Liver (tissue), 9 donors: ENCODE results near the gene ZMYND19. TPM values are rescaled to one million over a fixed set of nuclear protein-coding genes. Genes with fewer than 3 reads are reported as not detected.
A peak's percentile ranks its signal among the peaks of the same experiment; 100 is the strongest.

Experiments used
- DNase-seq: peaks from one replicate; pipeline ENCODE4 v3.0.0-alpha.2; 2017; ENCODE audit warnings: low spot score
- H3K27ac ChIP-seq, 2 donors: one replicate each; pipeline ENCODE4 v1.7.0; 2013; ENCODE audit warnings: inconsistent platforms in 2 of 2, low read length in 2 of 2, control low read depth in 1 of 2, low read depth in 1 of 2, mild to moderate bottlenecking in 1 of 2
- H3K27me3 ChIP-seq, 4 donors: one replicate each; pipeline versions ENCODE4 v1.6.1 to v1.7.0; 2013; ENCODE audit warnings: low read length in 3 of 4, inconsistent platforms in 1 of 4, mild to moderate bottlenecking in 1 of 4, moderate library complexity in 1 of 4; ENCODE audit not compliant: control insufficient read depth in 4 of 4, insufficient read depth in 4 of 4
- H3K36me3 ChIP-seq, 4 donors: one replicate each; pipeline versions ENCODE4 v1.6.1 to v1.7.0; 2013; ENCODE audit warnings: low read length in 3 of 4, mild to moderate bottlenecking in 3 of 4, low read depth in 1 of 4, moderate library complexity in 1 of 4; ENCODE audit not compliant: control insufficient read depth in 4 of 4, insufficient read depth in 3 of 4
- H3K4me1 ChIP-seq, 4 donors: one replicate each; pipeline versions ENCODE4 v1.6.1 to v1.7.0; 2013; ENCODE audit warnings: low read length in 3 of 4, mild to moderate bottlenecking in 3 of 4, moderate library complexity in 1 of 4; ENCODE audit not compliant: control insufficient read depth in 4 of 4, insufficient read depth in 4 of 4
- H3K4me3 ChIP-seq, 3 donors: one replicate each; pipeline versions ENCODE4 v1.6.1 to v1.7.0; 2013; ENCODE audit warnings: low read length in 3 of 3, control low read depth in 1 of 3, low read depth in 1 of 3, mild to moderate bottlenecking in 1 of 3
- H3K9ac ChIP-seq, 2 donors: one replicate each; pipeline ENCODE4 v1.7.0; 2013; ENCODE audit warnings: low read length in 2 of 2, mild to moderate bottlenecking in 2 of 2, moderate library complexity in 2 of 2, control low read depth in 1 of 2, low read depth in 1 of 2
- H3K9me3 ChIP-seq, 4 donors: one replicate each; pipeline versions ENCODE4 v1.6.1 to v1.7.0; 2013; ENCODE audit warnings: low read length in 3 of 4; ENCODE audit not compliant: control insufficient read depth in 4 of 4
- CTCF ChIP-seq: fragments of 150-350 bp; IDR thresholded peaks from 2 replicates; pipeline ENCODE4 v1.5.1; 2017; ENCODE audit warnings: improper control_type of control experiment, low read depth, low read length; ENCODE audit not compliant: missing input control
- EGR1 ChIP-seq, 2 donors: IDR thresholded peaks; 2 replicates each; pipeline ENCODE4 v1.6.1; 2016 to 2018; ENCODE audit warnings: antibody characterized with exemption in 2 of 2, low read depth in 2 of 2
- FOXA1 ChIP-seq: IDR thresholded peaks from 2 replicates; pipeline ENCODE4 v1.6.1; 2016; ENCODE audit warnings: antibody characterized with exemption
- FOXA2 ChIP-seq: IDR thresholded peaks from 2 replicates; pipeline ENCODE4 v1.6.1; 2016; ENCODE audit warnings: antibody characterized with exemption
- GABPA ChIP-seq, 2 donors: IDR thresholded peaks in 1 of 2; conservative IDR thresholded peaks in 1 of 2; 2 replicates each; pipeline ENCODE4 v1.6.1; 2016; ENCODE audit warnings: antibody characterized with exemption in 2 of 2, mild to moderate bottlenecking in 1 of 2, moderate library complexity in 1 of 2
- HNF4A ChIP-seq, 2 donors: conservative IDR thresholded peaks; 2 replicates each; pipeline ENCODE4 v1.6.1; 2016; ENCODE audit warnings: antibody characterized with exemption in 2 of 2, mild to moderate bottlenecking in 2 of 2
- RAD21 ChIP-seq, 2 donors: IDR thresholded peaks; 2 replicates each; pipeline ENCODE4 v1.6.1; 2016; ENCODE audit warnings: antibody characterized with exemption in 2 of 2, mild to moderate bottlenecking in 2 of 2
- RXRA ChIP-seq, 2 donors: IDR thresholded peaks; 2 replicates each; pipeline ENCODE4 v1.6.1; 2017 to 2018; ENCODE audit warnings: antibody characterized with exemption in 2 of 2, mild to moderate bottlenecking in 1 of 2
- SP1 ChIP-seq: IDR thresholded peaks from 2 replicates; pipeline ENCODE4 v1.6.1; 2018; ENCODE audit warnings: antibody characterized with exemption, mild to moderate bottlenecking
- TAF1 ChIP-seq: conservative IDR thresholded peaks from 2 replicates; pipeline ENCODE4 v1.6.1; 2016; ENCODE audit warnings: antibody characterized with exemption, mild to moderate bottlenecking
- YY1 ChIP-seq: IDR thresholded peaks from 2 replicates; pipeline ENCODE4 v1.6.1; 2016; ENCODE audit warnings: antibody characterized with exemption, mild to moderate bottlenecking
- WGBS: extraction: QIAGEN DNeasy Blood & Tissue Kit; methylation state at CpG from one replicate; pipeline ENCODE4 v1.1.7; 2013; 5-methylcytosine and 5-hydroxymethylcytosine counted together
- polyA plus RNA-seq, 2 donors: library from polyadenylated mRNA; stranded (reverse) in 1 of 2; unstranded in 1 of 2; fragments of 200-250 nt in 1 of 2; fragments of >200 nt in 1 of 2; fragmentation: Nextera tagmentation in 1 of 2; extraction: Ambion mirVana in 1 of 2; gene quantifications; one replicate each; pipeline versions ENCODE4 v1.2.1 to v1.2.3, GENCODE V29; 2013 to 2015
- total RNA-seq, 2 donors: library from RNA; depleted of rRNA; stranded (reverse); fragments of >200 nt; gene quantifications; one replicate each; pipeline ENCODE4 v1.2.3, GENCODE V29; 2014
- TF ChIP-seq, protein P1 (sequence below): IDR thresholded peaks from 2 replicates; pipeline ENCODE4 v1.6.1; 2016; ENCODE audit warnings: antibody characterized with exemption, mild to moderate bottlenecking
- TF ChIP-seq, protein P2 (sequence below): IDR thresholded peaks from 2 replicates; pipeline ENCODE4 v1.6.1; 2016; ENCODE audit warnings: antibody characterized with exemption
- donor health status: healthy.
- donor health status: healthy.
- donor health status: healthy.
- donor health status: healthy.
- donor health status: healthy.

The ZMYND19 gene
- total and polyA plus RNA-seq, 4 donors, result 2.4 to 7.1 (median 7.0) TPM

- WGBS, result 2% methylated on average over 82 of the region's 82 CpGs
- TF ChIP-seq CTCF, result peak; percentile 87
- TF ChIP-seq FOXA2, result no peak
- no peak for TF ChIP-seq RXRA (IDR thresholded peaks at IDR 0.05)
- TF ChIP-seq TAF1, result peak; percentile 42
- TF ChIP-seq SP1, result no peak
- TF ChIP-seq EGR1 (IDR thresholded peaks at IDR 0.05; ENCODE audit: low read depth in 2 of 2), result no peak
- TF ChIP-seq HNF4A (conservative IDR thresholded peaks at IDR 0.05), result no peak
- peak; percentile 68 to 75 for TF ChIP-seq RAD21 (IDR thresholded peaks at IDR 0.05)
- TF ChIP-seq YY1, result no peak
- peak; percentile 77 to 92 for TF ChIP-seq GABPA (IDR thresholded peaks at IDR 0.05 in 1 of 2, conservative IDR thresholded peaks at IDR 0.05 in 1 of 2)
- TF ChIP-seq, protein P1, sequence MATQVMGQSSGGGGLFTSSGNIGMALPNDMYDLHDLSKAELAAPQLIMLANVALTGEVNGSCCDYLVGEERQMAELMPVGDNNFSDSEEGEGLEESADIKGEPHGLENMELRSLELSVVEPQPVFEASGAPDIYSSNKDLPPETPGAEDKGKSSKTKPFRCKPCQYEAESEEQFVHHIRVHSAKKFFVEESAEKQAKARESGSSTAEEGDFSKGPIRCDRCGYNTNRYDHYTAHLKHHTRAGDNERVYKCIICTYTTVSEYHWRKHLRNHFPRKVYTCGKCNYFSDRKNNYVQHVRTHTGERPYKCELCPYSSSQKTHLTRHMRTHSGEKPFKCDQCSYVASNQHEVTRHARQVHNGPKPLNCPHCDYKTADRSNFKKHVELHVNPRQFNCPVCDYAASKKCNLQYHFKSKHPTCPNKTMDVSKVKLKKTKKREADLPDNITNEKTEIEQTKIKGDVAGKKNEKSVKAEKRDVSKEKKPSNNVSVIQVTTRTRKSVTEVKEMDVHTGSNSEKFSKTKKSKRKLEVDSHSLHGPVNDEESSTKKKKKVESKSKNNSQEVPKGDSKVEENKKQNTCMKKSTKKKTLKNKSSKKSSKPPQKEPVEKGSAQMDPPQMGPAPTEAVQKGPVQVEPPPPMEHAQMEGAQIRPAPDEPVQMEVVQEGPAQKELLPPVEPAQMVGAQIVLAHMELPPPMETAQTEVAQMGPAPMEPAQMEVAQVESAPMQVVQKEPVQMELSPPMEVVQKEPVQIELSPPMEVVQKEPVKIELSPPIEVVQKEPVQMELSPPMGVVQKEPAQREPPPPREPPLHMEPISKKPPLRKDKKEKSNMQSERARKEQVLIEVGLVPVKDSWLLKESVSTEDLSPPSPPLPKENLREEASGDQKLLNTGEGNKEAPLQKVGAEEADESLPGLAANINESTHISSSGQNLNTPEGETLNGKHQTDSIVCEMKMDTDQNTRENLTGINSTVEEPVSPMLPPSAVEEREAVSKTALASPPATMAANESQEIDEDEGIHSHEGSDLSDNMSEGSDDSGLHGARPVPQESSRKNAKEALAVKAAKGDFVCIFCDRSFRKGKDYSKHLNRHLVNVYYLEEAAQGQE, result no peak
- TF ChIP-seq, protein P2, sequence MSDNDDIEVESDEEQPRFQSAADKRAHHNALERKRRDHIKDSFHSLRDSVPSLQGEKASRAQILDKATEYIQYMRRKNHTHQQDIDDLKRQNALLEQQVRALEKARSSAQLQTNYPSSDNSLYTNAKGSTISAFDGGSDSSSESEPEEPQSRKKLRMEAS, result no peak
- TF ChIP-seq FOXA1, result no peak
- peaks cover 6 to 35% (median 18%) of the 10 kb centered on the region in 4 donors for H3K4me1 ChIP-seq
These were observed 11.6 kb downstream of the ZMYND19 start, which contains the start of gene DPH7 for GRCh38 chr9:137578518-137579258. DPH7 (minus strand) TSS chr9:137578925; CDS start chr9:137578777, 148 bp downstream.

DNA sequence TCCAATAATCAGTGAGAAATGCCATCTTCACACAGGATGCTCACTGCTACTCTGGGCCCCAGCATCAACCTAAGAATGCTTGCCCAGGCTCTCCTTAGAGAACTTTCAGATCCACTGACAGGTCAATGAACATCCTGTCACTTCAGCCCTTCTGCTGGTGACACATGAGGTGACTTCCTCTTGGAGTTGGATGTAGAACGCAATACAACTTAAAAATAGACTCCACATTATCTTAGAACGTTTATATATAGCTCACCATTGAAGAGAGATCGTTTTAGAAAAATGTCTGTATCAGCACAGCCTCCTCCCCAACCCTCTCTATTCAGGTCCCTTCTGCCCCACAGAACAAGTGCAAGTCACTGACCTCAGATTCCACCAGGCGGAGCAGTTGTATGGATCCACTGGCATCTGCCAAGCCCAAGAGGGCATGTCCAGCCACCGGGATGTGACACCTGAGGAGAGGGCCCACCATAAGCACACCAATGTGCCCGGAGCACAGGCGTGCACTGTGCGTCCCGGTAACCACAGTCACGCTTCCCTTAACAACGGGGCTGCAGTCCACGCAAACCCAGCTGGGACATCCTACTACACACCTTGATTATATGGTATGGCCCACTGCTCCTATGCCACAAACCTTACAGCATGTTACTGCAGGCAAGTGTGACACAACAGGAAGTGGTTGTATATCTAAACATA, 14.4 kb downstream of the ZMYND19 start:
- H3K36me3 ChIP-seq, result peaks cover 7 to 32% (median 10%) of the 10 kb centered on the region in 4 donors

More at GRCh38 chr9:137578518-137579258, 11.6 kb downstream of the ZMYND19 start, which contains the start of gene DPH7:
- Histone ChIP-seq H3K27me3 (no peaks in the 10 kb centered on the region), H3K9ac (peak within 1 kb of the TSS; percentile 58 to 74), H3K9me3 (no peaks in the 10 kb centered on the region), H3K4me3 (peak within 1 kb of the TSS; percentile 91 to 97 (median 92)), H3K27ac (peak within 1 kb of the TSS; percentile 73 to 80), H3K36me3 (peaks cover 4 to 33% (median 7%) of the 10 kb centered on the region in 4 donors)
- peak; percentile 98 for DNase-seq

More for the DNA sequence above, 14.4 kb downstream of the ZMYND19 start:
- Histone ChIP-seq H3K27me3 (no peaks in the 10 kb centered on the region), H3K4me3 (no peak overlapping the region), H3K27ac (no peak overlapping the region), H3K9ac (no peak overlapping the region), H3K4me1 (peaks cover 6 to 35% (median 18%) of the 10 kb centered on the region in 4 donors), H3K9me3 (no peaks in the 10 kb centered on the region)
- WGBS, result 71% methylated on average over 12 of the region's 12 CpGs
- DNase-seq, result no peak
- TF ChIP-seq YY1, result no peak
- no peak for TF ChIP-seq HNF4A (conservative IDR thresholded peaks at IDR 0.05)
- TF ChIP-seq RAD21 (IDR thresholded peaks at IDR 0.05), result peak in 1 of 2 donors; percentile 40
- no peak for TF ChIP-seq FOXA1
- TF ChIP-seq, protein P1, result no peak
